OCI-LY3 (cell line): ENCODE measurements around the gene SRSF4.

Experiments used
- H2AFZ ChIP-seq: fragments of 200-600, 300-600 bp; shearing (Covaris generic); 2 replicates; pipeline ENCODE4 v1.6.0; 2014; ENCODE audit warnings: antibody characterized with exemption, low read depth, low read length
- H3K27ac ChIP-seq: fragments of 200-600, 300-600 bp; sonication (generic); 2 replicates; pipeline ENCODE4 v1.5.1; 2014; ENCODE audit warnings: mild to moderate bottlenecking, low read length, moderate library complexity, mixed read lengths
- H3K27me3 ChIP-seq: fragments of 200-600, 300-600 bp; sonication (generic); 2 replicates; pipeline ENCODE4 v1.6.1; 2014; ENCODE audit warnings: low read depth, low read length, mixed read lengths
- H3K36me3 ChIP-seq: fragments of 200-600, 300-600 bp; sonication (generic); replicated peaks from 2 replicates; pipeline ENCODE3; 2014; ENCODE audit warnings: low read depth, low read length, mixed read lengths
- H3K4me1 ChIP-seq: fragments of 300-600, 200-600 bp; sonication (generic); 2 replicates; pipeline ENCODE4 v1.6.1; 2014; ENCODE audit warnings: low read length, mixed read lengths
- H3K4me2 ChIP-seq: fragments of 200-600, 300-600 bp; sonication (generic); 2 replicates; pipeline ENCODE4 v1.6.1; 2014; ENCODE audit warnings: low read length, mixed read lengths
- H3K4me3 ChIP-seq: fragments of 300-600, 200-600 bp; sonication (generic); 2 replicates; pipeline ENCODE4 v1.5.1; 2014; ENCODE audit warnings: antibody characterized with exemption, mild to moderate bottlenecking, low read length, moderate library complexity
- H3K79me2 ChIP-seq: fragments of 300-600, 200-600 bp; shearing (Covaris generic); 2 replicates; pipeline ENCODE4 v1.6.1; 2014; ENCODE audit warnings: mild to moderate bottlenecking, low read length, mixed read lengths
- H3K9ac ChIP-seq: fragments of 300-600, 200-600 bp; shearing (Covaris generic); 2 replicates; pipeline ENCODE4 v1.6.0; 2014; ENCODE audit warnings: mild to moderate bottlenecking, low read length, moderate library complexity
- H3K9me3 ChIP-seq: fragments of 200-600, 300-600 bp; shearing (Covaris generic); 2 replicates; pipeline ENCODE4 v1.6.1; 2014; ENCODE audit warnings: low read length, mixed read lengths; ENCODE audit not compliant: insufficient read depth
- H4K20me1 ChIP-seq: fragments of 200-600, 300-600 bp; sonication (generic); 2 replicates; pipeline ENCODE4 v1.6.1; 2016; ENCODE audit warnings: low read length, mixed read lengths; ENCODE audit not compliant: insufficient read depth
- CTCF ChIP-seq: fragments of 200-600, 300-600 bp; sonication (generic); IDR thresholded peaks from 2 replicates; pipeline ENCODE4 v1.5.1; 2014; ENCODE audit warnings: antibody characterized with exemption, low read length, low read depth
- EZH2phosphoT487 ChIP-seq: fragments of 200-600 bp; shearing (Covaris generic); IDR thresholded peaks from 2 replicates; pipeline ENCODE4 v1.6.1; 2018; ENCODE audit warnings: antibody characterized with exemption, mixed run types, low read depth

Gene SRSF4

GRCh38 chr1:29128739-29129138 lies 53.0 kb downstream of the SRSF4 start:
- H3K4me3 ChIP-seq: no peak overlapping the region
- H3K9ac ChIP-seq: no peak overlapping the region
- TF ChIP-seq CTCF: no peak
- TF ChIP-seq EZH2phosphoT487: no peak
- H3K9me3 ChIP-seq: no peaks in the 10 kb centered on the region
- no peaks in the 10 kb centered on the region for H3K4me1 ChIP-seq
- no peaks in the 10 kb centered on the region for H3K79me2 ChIP-seq
- H2AFZ ChIP-seq: no peak overlapping the region
- no peak overlapping the region for H3K4me2 ChIP-seq
- H3K27ac ChIP-seq: no peak overlapping the region
- H3K36me3 ChIP-seq: no peaks in the 10 kb centered on the region
- H3K27me3 ChIP-seq: no peaks in the 10 kb centered on the region
- no peaks in the 10 kb centered on the region for H4K20me1 ChIP-seq

GRCh38 chr1:29126198-29126597 lies 55.5 kb downstream of the SRSF4 start:
- Histone ChIP-seq H4K20me1 (no peaks in the 10 kb centered on the region), H3K79me2 (no peaks in the 10 kb centered on the region), H3K27ac (no peak overlapping the region), H3K36me3 (no peaks in the 10 kb centered on the region), H3K9ac (no peak overlapping the region), H3K4me2 (no peak overlapping the region), H3K4me1 (no peaks in the 10 kb centered on the region), H3K27me3 (no peaks in the 10 kb centered on the region), H2AFZ (no peak overlapping the region), H3K4me3 (no peak overlapping the region), H3K9me3 (no peaks in the 10 kb centered on the region)
- TF ChIP-seq CTCF (no peak), EZH2phosphoT487 (no peak)

- no peaks in the 10 kb centered on the region for H3K36me3 ChIP-seq
- H3K4me3 ChIP-seq: no peak overlapping the region
- TF ChIP-seq CTCF (no peak), EZH2phosphoT487 (no peak)
- no peak overlapping the region for H2AFZ ChIP-seq
- no peaks in the 10 kb centered on the region for H3K9me3 ChIP-seq
- no peaks in the 10 kb centered on the region for H3K27me3 ChIP-seq
- H3K27ac ChIP-seq: no peak overlapping the region
- no peak overlapping the region for H3K9ac ChIP-seq
- H3K4me1 ChIP-seq: no peaks in the 10 kb centered on the region
- no peaks in the 10 kb centered on the region for H3K79me2 ChIP-seq
- no peak overlapping the region for H3K4me2 ChIP-seq
- no peaks in the 10 kb centered on the region for H4K20me1 ChIP-seq
Observed at GRCh38 chr1:29125788-29126187, 55.9 kb downstream of the SRSF4 start.

GRCh38 chr1:29125237-29125641 lies 56.5 kb downstream of the SRSF4 start:
- Histone ChIP-seq H3K27ac (no peak overlapping the region), H4K20me1 (no peaks in the 10 kb centered on the region), H3K4me3 (peak overlapping the region; percentile 94), H2AFZ (no peak overlapping the region), H3K9me3 (no peaks in the 10 kb centered on the region), H3K27me3 (no peaks in the 10 kb centered on the region), H3K4me1 (no peaks in the 10 kb centered on the region), H3K79me2 (no peaks in the 10 kb centered on the region), H3K36me3 (no peaks in the 10 kb centered on the region), H3K9ac (peak overlapping the region; percentile 63; the same call in 1 of the 2 replicates), H3K4me2 (peak overlapping the region; percentile 87; the same call in 1 of the 2 replicates)
- TF ChIP-seq CTCF: no peak
- no peak for TF ChIP-seq EZH2phosphoT487
